ENCODE measurements around the gene GRK7.
"Not testable (repeated sequence)": the region's sequence is repeated elsewhere in the genome, so short reads cannot be mapped to it uniquely, and the experiment has no call there.

GRK7 gene

GRCh38 chr3:141754032-141754431, 9.2 kb upstream of the GRK7 start:
- DNase-seq (ENCODE audit: low read depth in 1 of 2, low spot score in 1 of 2): no peak

- not testable (repeated sequence) for DNase-seq (ENCODE audit: low read depth in 1 of 2, low spot score in 1 of 2)
Observed at GRCh38 chr3:141762552-141762951, 656 bp upstream of the GRK7 start.

- DNase-seq (ENCODE audit: low read depth in 1 of 2, low spot score in 1 of 2): no peak
Observed at GRCh38 chr3:141764045-141764444, 837 bp downstream of the GRK7 start.

- DNase-seq (ENCODE audit: low read depth in 1 of 2, low spot score in 1 of 2): no peak
Observed at GRCh38 chr3:141764465-141764864, 1.3 kb downstream of the GRK7 start.

- no peak for DNase-seq (ENCODE audit: low read depth in 1 of 2, low spot score in 1 of 2)
Observed at GRCh38 chr3:141764986-141765385, 1.8 kb downstream of the GRK7 start.

GRCh38 chr3:141767066-141767465, 3.9 kb downstream of the GRK7 start:
- DNase-seq (ENCODE audit: low read depth in 1 of 2, low spot score in 1 of 2): no peak

- no peak for DNase-seq (ENCODE audit: low read depth in 1 of 2, low spot score in 1 of 2)
Observed at GRCh38 chr3:141769221-141769894, 6.2 kb downstream of the GRK7 start.

GRCh38 chr3:141773676-141774075, 10.5 kb downstream of the GRK7 start:
- no peak for DNase-seq (ENCODE audit: low read depth in 1 of 2, low spot score in 1 of 2)

GRCh38 chr3:141776376-141776775, 13.2 kb downstream of the GRK7 start:
- DNase-seq (ENCODE audit: low read depth in 1 of 2, low spot score in 1 of 2): no peak

GRCh38 chr3:141776885-141777284, 13.7 kb downstream of the GRK7 start:
- no peak for DNase-seq (ENCODE audit: low read depth in 1 of 2, low spot score in 1 of 2)

GRCh38 chr3:141777957-141778813, 15.0 kb downstream of the GRK7 start:
- no peak for DNase-seq (ENCODE audit: low read depth in 1 of 2, low spot score in 1 of 2)

GRCh38 chr3:141779667-141780066, 16.5 kb downstream of the GRK7 start:
- DNase-seq (ENCODE audit: low read depth in 1 of 2, low spot score in 1 of 2): no peak

- DNase-seq (ENCODE audit: low read depth in 1 of 2, low spot score in 1 of 2): no peak
Observed at GRCh38 chr3:141782386-141782932, 19.3 kb downstream of the GRK7 start.

- no peak for DNase-seq (ENCODE audit: low read depth in 1 of 2, low spot score in 1 of 2)
Observed at GRCh38 chr3:141783632-141784031, 20.4 kb downstream of the GRK7 start.

- DNase-seq (ENCODE audit: low read depth in 1 of 2, low spot score in 1 of 2): no peak
Observed at GRCh38 chr3:141784096-141784495, 20.9 kb downstream of the GRK7 start.

GRCh38 chr3:141784531-141784930, 21.3 kb downstream of the GRK7 start:
- DNase-seq (ENCODE audit: low read depth in 1 of 2, low spot score in 1 of 2): no peak

GRCh38 chr3:141788149-141788548, 24.9 kb downstream of the GRK7 start:
- no peak for DNase-seq (ENCODE audit: low read depth in 1 of 2, low spot score in 1 of 2)

GRCh38 chr3:141788750-141789149, 25.5 kb downstream of the GRK7 start:
- not testable (repeated sequence) for DNase-seq (ENCODE audit: low read depth in 1 of 2, low spot score in 1 of 2)

- no peak for DNase-seq (ENCODE audit: low read depth in 1 of 2, low spot score in 1 of 2)
Observed at GRCh38 chr3:141789281-141789680, 26.1 kb downstream of the GRK7 start.

GRCh38 chr3:141790171-141790570, 27.0 kb downstream of the GRK7 start:
- no peak for DNase-seq (ENCODE audit: low read depth in 1 of 2, low spot score in 1 of 2)

- no peak for DNase-seq (ENCODE audit: low read depth in 1 of 2, low spot score in 1 of 2)
Observed at GRCh38 chr3:141792495-141792894, 29.3 kb downstream of the GRK7 start.

All from activated CD4-positive, alpha-beta T cell treated with anti-CD3 and anti-CD28 coated beads, Interleukin-2, amount 50 U/mL, for 24 hours (primary cell).